ENCODE measurements around the gene UTP14A.

- TF ChIP-seq CTCF (IDR thresholded peaks at IDR 0.05) (no peak), ELK1 (IDR thresholded peaks at IDR 0.05; ENCODE audit: low read depth, low read length) (no peak), EP300 (IDR thresholded peaks at IDR 0.05) (no peak), RAD21 (conservative IDR thresholded peaks at IDR 0.05 in 1 of 2, IDR thresholded peaks at IDR 0.05 in 1 of 2) (no peak), CHD2 (IDR thresholded peaks at IDR 0.05; ENCODE audit: low read length, partially characterized antibody) (no peak), PHF8 (IDR thresholded peaks at IDR 0.05; ENCODE audit: borderline replicate concordance, low read depth) (no peak), CEBPB (IDR thresholded peaks at IDR 0.05) (no peak), RCOR1 (IDR thresholded peaks at IDR 0.05; ENCODE audit: low read depth, low read length) (no peak), MAFK (IDR thresholded peaks at IDR 0.05; ENCODE audit: partially characterized antibody) (no peak), MAZ (IDR thresholded peaks at IDR 0.05; ENCODE audit: borderline replicate concordance, low read depth, low read length) (no peak), POLR2A (IDR thresholded peaks at IDR 0.05; ENCODE audit: low read length) (no peak), MAX (IDR thresholded peaks at IDR 0.05) (no peak), USF2 (IDR thresholded peaks at IDR 0.05) (no peak)
Measured at GRCh38 chrX:129954804-129955203, 48.8 kb downstream of the UTP14A start.

Data from A549 (cell line).